ENCODE data around the gene CORO1C. TPM values are rescaled to one million over a fixed set of nuclear protein-coding genes. Genes with fewer than 3 reads are reported as not detected.

Gene CORO1C
- total RNA-seq: 10 to 100 TPM; 16.4 to 18.4 TPM

DNA sequence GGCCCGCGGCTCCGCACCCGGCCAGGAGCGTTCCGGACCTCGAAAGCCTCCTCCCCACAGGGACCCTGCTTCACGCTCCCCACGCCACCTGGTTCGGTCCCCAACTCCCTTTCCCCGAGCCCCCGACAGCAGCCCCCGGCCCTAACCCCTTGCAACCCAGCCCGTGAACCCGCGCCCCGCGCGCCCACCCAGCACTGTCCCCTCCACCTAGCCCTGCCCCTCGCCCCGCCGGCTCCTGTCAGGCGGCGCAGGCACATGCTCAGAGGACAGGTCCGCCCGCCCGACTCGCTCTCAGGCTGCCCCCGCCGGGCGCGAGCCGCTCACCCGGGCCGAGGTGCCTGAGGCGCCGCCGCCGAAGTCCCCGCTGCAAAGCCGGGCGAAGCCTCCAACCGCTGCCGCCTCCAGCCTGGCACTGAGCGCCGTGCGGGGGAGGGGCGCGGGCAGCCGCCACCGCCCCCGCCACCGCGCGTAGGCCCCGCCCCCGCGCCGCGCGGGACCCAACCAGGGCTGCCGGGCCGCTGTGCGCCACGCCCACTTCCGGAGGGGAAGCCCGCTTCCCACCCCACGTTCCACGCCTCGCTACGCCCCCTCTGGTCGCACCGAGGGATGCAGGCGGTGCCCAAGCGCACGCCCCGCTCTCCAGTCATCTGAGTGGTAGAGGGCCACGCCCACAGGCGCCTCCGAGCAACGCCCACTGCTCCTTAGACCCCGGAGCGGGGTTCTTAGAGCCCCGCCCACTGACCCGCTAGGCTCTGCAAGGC, at the start of gene CORO1C:
Gene CORO1C, minus strand, starts transcription at position 414 of the 761 bp plus-strand sequence. CDS start 30,200 bp downstream, outside the sequence.

DNA sequence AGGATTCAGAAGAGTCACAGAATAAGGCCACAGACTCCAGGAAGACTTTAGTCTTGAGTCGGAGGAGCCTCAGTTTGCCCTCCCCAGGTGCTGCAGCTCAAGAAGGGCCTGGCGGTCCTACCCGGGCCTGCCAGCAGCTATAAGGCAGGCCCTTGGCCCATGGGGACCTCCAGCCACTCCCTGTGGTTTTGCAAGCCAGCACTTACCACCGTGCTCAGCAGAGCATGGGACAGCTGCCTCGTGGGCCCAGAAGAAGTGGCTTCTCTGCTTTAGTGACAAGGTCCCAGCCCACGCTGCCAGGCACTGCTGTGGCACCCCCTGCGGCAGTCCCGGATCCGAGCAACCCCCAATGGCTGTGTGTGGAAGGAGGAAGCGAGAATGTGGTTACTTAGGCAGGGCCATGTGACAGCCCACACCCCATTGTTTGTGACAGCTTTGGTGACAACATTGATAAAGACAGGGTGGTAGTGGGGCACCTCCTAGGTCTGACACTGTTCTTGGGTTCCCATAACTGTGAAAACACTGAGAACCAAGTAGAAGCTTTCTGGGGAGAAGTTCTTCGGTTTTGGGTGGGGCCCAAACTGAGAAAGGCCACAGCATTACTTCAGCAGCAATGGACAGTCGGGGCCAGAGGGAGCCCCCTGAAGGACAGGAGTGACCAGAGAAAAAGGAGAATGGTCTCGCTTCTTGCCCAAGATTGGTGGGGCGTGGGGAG, 97.6 kb downstream of the CORO1C start, which contains the start of gene SELPLG:
Gene SELPLG, minus strand, starts transcription at position 361 of the 715 bp plus-strand sequence. CDS start 9,587 bp downstream, outside the sequence.

DNA sequence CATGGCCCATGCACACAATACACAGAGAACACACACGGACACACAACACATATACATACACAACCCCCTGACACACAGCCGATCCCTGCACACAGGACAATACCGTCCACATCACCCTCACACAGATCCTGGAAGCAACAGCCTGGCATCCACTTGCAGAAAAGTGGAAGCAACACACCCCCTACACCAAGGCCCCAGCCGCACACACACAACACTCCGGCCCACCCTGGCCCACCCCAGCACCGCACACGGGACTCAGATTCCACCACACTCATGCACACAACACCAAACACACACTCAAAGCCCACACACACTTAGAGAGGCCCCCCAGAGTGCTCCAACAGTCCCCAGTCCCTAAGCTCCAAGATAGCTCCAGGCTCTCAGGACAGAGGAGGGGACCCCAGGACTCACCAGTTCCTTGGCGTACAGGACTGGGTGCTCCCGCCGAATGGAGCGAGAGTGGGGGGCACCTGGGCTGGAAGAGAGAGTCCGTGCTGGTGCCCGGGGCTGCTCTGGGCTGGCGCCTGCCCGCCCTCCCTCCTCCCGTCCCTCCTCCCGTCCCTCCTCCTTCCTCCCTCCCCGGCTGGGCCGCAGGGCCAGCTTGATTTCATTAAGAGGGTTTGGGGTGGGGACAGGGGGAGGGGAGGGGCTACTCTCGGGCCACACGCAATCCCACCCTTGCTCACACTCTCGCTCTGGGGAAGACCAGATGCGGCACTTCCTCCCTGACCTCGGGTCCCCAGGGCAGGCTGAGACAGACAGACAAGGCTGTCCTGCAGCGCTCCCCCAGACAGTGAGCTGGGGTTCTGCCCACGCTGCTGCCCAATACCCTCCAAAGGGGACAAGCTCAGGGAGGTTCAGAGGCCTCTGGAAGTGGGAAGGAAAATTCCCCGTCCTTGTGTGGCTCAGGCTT, 133.5 kb downstream of the CORO1C start, which contains the start of gene TMEM119:
Gene TMEM119, minus strand, starts transcription at position 526 of the 913 bp plus-strand sequence. CDS start 5,701 bp downstream, outside the sequence.

Small RNA genes lying within 50 kb of the gene (microRNA-seq; reads per million reads assigned to microRNA genes)
- 1.3 reads per million for gene MIR4496 (ENCODE audit: borderline microRNAs expressed, borderline replicate concordance)

Other genes starting within 250 kb of the CORO1C start
- 1 to 10 TPM; 6.0 to 6.4 TPM for gene FICD, start 216.2 kb downstream of the CORO1C start, total RNA-seq
- gene SART3, start 170.3 kb downstream of the CORO1C start, total RNA-seq: 10 to 100 TPM; 59.9 to 64.9 TPM
- gene ISCU, start 168.9 kb downstream of the CORO1C start, total RNA-seq: 10 to 100 TPM; 57.5 to 60.9 TPM
- under 1 TPM; 0.53 to 0.63 TPM for gene TMEM119, start 133.4 kb downstream of the CORO1C start, total RNA-seq
- gene SELPLG, start 97.6 kb downstream of the CORO1C start, total RNA-seq: 100 to 1,000 TPM; 224 to 229 TPM
- gene SSH1, start 126.1 kb upstream of the CORO1C start, total RNA-seq: 10 to 100 TPM; 23.8 to 25.4 TPM
- not detected for gene DAO, start 148.6 kb upstream of the CORO1C start, total RNA-seq

Data from activated naive CD4-positive, alpha-beta T cell treated with anti-CD3 and anti-CD28 coated beads, Interleukin-2, amount 10 ng/mL, durations not matched to agents 5 hours and 36 hours (primary cell).